Adipocyte (in vitro differentiated cells): ENCODE data around the gene PGBD5.
"Not testable (repeated sequence)": the region's sequence is repeated elsewhere in the genome, so short reads cannot be mapped to it uniquely, and the experiment has no call there.

Source experiments
- DNase-seq: peaks from one replicate; pipeline ENCODE4 v3.0.0-alpha.2; 2015; ENCODE audit warnings: low read depth
- H3K27me3 ChIP-seq: replicated peaks from 2 replicates; pipeline ENCODE4 v1.7.0; 2013; ENCODE audit warnings: mild to moderate bottlenecking, low read length, moderate library complexity; ENCODE audit not compliant: control insufficient read depth, insufficient read depth
- H3K36me3 ChIP-seq: 2 replicates; pipeline ENCODE4 v1.7.0; 2013; ENCODE audit warnings: low read length, mild to moderate bottlenecking, moderate library complexity; ENCODE audit not compliant: control insufficient read depth, insufficient read depth, severe bottlenecking
- H3K4me1 ChIP-seq: 2 replicates; pipeline ENCODE4 v1.7.0; 2013; ENCODE audit warnings: mild to moderate bottlenecking, low read length, moderate library complexity; ENCODE audit not compliant: control insufficient read depth, insufficient read depth
- H3K4me3 ChIP-seq: 2 replicates; pipeline ENCODE4 v1.7.0; 2013; ENCODE audit warnings: mild to moderate bottlenecking, low read length, moderate library complexity
- H3K9ac ChIP-seq: 2 replicates; pipeline ENCODE4 v1.7.0; 2013; ENCODE audit warnings: mild to moderate bottlenecking, low read length, moderate library complexity
- H3K9me3 ChIP-seq: 2 replicates; pipeline ENCODE4 v1.7.0; 2013; ENCODE audit warnings: mild to moderate bottlenecking, low read length, moderate library complexity; ENCODE audit not compliant: control insufficient read depth

PGBD5 gene

DNA sequence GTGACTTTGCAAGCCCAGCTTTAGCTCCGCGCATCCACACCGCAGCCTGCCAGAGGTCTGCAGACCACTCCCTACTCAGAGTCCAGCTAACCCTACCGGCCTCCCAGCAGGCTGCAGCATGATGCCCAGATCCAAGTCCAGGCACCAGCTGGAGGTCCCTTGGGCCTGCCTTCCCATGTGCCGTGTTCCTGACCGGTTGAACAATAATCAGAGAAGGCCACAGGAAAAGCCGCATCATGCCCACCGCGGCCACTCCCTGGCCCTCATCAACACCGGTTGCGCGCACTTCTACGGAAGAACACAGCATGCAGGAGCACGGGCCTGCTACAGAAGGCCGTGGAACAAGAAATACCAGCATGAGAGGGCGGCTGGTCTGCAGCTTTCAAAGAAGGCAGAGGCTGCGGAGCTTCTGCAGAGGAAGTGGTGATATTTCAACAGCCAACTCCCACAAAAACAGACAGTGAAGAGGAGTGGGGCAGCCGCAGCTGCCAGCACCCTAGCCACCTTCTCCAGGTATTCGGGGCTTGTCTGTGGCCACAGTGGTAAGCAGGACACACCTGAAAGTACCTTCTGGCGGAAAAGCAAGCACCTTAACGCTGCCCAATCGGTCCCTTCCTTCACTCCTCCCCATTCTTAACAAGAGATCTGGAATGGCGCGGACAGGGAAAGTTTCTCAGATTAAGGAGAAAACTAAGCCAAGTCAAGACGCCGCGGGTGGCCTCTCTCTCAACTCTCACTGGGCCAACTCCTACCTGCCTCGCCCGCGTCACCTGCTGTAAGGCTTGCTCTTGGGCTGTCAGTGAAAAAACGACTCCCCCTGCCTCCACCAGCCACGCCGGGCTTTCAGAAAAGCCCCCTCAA lies 1.5 kb downstream of the PGBD5 start:
- Histone ChIP-seq H3K9ac (no peak overlapping the region), H3K9me3 (peaks cover 2% of the 10 kb centered on the region), H3K36me3 (no peaks in the 10 kb centered on the region), H3K27me3 (peaks cover 47% of the 10 kb centered on the region), H3K4me1 (no peaks in the 10 kb centered on the region), H3K4me3 (no peak overlapping the region)
- DNase-seq: no peak

DNA sequence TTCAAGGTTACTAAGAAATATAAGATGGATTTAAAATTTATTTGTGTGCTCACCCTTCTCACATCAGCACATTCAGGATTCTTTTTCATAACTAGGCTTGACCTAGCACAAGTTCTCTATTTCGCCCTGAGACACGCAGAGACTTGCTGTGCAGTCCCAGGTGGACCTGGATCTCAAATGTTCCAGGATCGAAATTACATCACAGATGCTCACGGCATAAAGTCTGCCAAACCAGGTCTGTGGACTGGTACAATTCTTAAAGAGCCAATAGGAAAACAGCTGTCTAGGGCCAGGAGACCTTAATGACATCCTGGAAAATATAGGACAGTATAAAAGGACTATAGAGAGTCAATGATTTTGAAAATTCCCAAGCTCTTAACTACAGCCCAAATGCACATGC lies 2.2 kb downstream of the PGBD5 start:
- DNase-seq: no peak
- Histone ChIP-seq H3K36me3 (no peaks in the 10 kb centered on the region), H3K4me1 (no peaks in the 10 kb centered on the region), H3K9ac (no peak overlapping the region), H3K27me3 (peaks cover 50% of the 10 kb centered on the region), H3K9me3 (peaks cover 2% of the 10 kb centered on the region), H3K4me3 (no peak overlapping the region)

DNA sequence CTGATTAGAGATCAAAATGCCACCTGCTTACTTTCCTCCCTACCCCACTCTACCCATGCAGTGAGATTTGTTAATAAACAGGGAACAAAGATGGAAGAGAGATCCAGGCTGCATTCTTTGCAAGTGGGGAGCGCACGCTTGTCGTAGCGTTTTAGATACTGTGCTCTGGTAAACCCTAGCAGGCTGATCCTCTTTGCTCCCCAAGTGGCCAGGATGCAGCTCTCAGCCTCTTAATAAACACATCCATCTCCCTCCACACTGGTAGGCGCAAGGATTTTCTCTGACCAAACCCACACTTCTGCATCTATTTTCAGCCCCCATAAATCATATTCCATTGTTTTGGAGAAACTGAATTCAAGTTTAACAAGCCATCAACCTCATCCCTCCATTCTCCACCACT lies 2.9 kb downstream of the PGBD5 start:
- Histone ChIP-seq H3K36me3 (no peaks in the 10 kb centered on the region), H3K4me1 (no peaks in the 10 kb centered on the region), H3K27me3 (peaks cover 54% of the 10 kb centered on the region), H3K9me3 (peaks cover 2% of the 10 kb centered on the region), H3K4me3 (no peak overlapping the region), H3K9ac (no peak overlapping the region)
- DNase-seq: no peak

DNA sequence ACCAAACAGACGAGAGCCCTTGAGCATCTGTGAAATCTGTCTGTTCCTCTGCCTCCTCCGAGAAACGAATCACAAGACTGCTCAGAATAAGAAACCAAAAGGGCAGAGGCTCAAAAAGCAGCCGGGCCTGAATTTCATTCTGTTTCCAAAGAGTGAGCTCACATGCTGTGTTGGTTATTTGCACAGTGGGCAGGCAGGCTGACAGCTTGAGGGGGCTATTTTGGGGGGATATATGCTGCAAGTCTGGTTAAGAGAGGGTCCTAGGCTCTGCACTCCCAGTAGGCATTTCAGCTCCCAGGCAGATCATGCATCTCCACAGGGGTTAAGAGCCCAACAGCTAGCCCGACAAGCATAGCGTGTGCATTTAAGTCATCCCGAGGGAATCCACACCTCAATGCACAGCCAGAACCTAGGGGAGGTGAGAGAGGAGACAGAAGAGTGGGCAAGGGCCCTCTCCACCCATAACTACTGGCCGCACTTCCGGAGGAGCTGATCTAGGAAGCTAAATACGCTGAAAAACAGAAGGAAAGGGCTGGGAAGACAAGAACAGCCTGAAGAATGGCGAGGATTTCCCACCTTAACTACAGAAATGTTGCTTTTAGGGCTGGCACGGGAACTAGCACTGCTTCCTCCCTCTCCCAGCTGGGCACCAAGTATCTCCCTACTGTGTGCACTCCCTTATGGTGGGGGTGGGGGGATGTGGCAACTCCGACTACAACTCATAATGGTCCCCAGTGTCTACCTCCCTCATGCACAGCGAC lies 3.7 kb downstream of the PGBD5 start:
- H3K9me3 ChIP-seq: peaks cover 2% of the 10 kb centered on the region
- H3K36me3 ChIP-seq: no peaks in the 10 kb centered on the region
- no peak overlapping the region for H3K9ac ChIP-seq
- H3K27me3 ChIP-seq: peaks cover 48% of the 10 kb centered on the region
- DNase-seq: no peak
- H3K4me3 ChIP-seq: no peak overlapping the region
- no peaks in the 10 kb centered on the region for H3K4me1 ChIP-seq

DNA sequence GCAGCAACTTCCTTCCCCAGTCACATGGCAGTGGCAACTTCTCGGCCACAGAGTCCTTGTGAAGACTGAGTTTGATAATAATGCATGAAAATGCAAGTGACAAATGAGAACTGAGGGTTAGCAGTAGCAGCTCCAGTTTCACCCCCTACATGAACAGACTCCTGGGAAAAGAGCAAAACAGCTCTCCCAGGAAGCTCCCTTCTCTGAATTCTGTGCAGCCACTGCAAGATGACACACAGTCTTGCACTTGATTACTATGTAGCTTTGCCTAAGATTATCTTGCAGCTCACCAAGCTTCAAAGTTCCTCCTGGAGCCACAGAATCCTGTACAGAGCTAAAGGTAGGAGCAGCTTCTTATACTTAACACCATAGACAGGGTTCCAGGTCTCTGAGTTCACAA lies 4.7 kb downstream of the PGBD5 start:
- H3K9ac ChIP-seq: no peak overlapping the region
- H3K4me3 ChIP-seq: no peak overlapping the region
- peaks cover 47% of the 10 kb centered on the region for H3K27me3 ChIP-seq
- H3K9me3 ChIP-seq: peaks cover 2% of the 10 kb centered on the region
- no peaks in the 10 kb centered on the region for H3K36me3 ChIP-seq
- no peak for DNase-seq
- no peaks in the 10 kb centered on the region for H3K4me1 ChIP-seq

DNA sequence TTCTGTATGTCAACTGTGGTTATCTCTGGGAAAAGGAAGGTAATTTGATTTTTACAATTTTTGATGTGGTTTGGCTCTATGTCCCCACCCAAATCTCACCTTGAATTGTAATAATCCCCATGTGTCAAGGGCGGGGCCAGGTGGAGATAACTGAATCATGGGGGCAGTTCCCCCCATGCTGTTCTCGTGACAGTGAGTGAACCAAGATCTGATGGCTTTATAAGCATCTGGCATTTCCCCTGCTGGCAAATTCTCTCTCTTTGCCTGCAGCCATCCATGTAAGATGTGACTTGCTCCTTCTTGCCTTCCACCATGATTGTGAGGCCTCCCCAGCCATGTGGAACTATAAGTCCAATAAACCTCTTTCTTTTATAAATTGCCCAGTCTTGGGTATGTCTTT lies 5.8 kb downstream of the PGBD5 start:
- not testable (repeated sequence) for H3K9ac ChIP-seq, H3K36me3 ChIP-seq, H3K4me3 ChIP-seq, H3K9me3 ChIP-seq, H3K4me1 ChIP-seq, DNase-seq
- peaks cover 58% of the 10 kb centered on the region for H3K27me3 ChIP-seq

DNA sequence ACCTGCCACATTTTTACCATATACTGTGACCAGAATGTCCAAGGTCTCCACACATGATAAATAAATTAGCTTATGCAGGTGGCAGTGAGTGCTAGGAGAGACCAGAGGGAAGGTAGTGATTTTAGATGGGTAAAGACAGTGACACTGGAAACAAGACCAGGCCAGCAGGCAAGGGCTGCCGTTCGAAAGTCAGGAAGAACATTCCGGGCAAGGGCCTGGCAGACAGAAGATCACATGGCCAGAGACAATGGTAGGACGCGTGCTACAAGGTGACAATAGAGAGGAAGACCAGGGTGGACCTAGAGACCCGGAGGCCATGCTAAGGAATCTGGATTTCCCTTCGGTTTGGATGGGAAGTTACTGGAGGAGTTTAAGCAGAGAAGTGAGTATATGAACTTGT lies 9.7 kb downstream of the PGBD5 start:
- Histone ChIP-seq H3K27me3 (peaks cover 29% of the 10 kb centered on the region), H3K4me3 (no peak overlapping the region), H3K4me1 (no peaks in the 10 kb centered on the region), H3K9me3 (peaks cover 2% of the 10 kb centered on the region), H3K9ac (no peak overlapping the region), H3K36me3 (no peaks in the 10 kb centered on the region)
- DNase-seq: no peak

DNA sequence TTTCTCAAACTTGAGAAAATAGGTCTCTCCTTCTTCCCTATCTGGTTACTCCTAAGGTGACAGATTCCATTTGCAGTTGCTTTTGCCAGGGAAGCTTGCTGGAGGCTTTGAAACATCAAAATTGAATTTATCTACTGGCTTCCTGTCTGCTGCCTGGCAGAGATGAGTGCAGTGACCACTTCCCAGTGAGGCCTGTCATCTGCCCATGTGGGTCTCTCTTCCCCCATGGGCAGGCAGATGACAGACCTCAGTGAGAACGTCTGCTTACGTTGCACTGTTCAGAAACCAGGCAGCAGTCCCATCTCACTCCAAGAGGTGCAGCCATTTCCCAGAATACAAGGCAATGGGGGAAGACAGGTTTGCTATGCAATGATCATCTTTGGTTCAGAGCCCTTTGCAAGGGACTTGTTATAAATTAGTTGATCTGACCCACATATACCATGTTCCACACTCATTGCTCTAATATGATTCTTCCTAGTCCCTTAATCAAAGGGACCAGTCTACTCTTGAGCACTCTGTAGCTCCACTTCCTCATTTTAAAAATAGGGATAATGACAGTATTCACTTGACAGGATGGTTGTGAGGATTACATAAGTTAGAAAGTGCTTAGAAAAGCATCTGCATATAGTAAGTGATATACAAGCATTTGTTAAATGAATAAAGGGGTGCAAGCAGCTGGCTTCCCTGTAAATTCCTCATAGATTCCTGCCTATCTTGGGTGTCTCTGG lies 10.6 kb downstream of the PGBD5 start:
- H3K9ac ChIP-seq: no peak overlapping the region
- no peaks in the 10 kb centered on the region for H3K4me1 ChIP-seq
- no peaks in the 10 kb centered on the region for H3K36me3 ChIP-seq
- peaks cover 29% of the 10 kb centered on the region for H3K27me3 ChIP-seq
- no peak for DNase-seq
- peaks cover 2% of the 10 kb centered on the region for H3K9me3 ChIP-seq
- H3K4me3 ChIP-seq: no peak overlapping the region

DNA sequence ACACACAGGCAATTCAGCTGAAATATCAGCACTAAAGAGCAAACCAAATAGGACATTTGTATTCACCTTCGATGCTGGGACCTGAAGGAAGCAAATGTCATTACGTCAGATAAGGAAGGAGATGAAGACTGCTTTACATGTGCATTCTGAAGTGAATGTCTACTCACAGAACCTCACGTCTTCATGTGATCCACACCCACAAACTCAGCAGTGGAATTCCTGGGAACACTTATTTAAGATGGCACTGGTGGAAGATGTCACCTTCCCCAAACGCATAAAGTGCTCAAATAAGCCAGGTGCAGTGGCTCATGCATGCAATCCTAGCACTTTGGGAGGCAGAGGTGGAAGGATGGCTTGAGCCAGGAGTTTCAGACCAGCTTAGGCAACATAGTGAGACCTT lies 11.4 kb downstream of the PGBD5 start:
- Histone ChIP-seq H3K4me3 (no peak overlapping the region), H3K9ac (no peak overlapping the region), H3K9me3 (no peaks in the 10 kb centered on the region), H3K36me3 (no peaks in the 10 kb centered on the region), H3K4me1 (no peaks in the 10 kb centered on the region), H3K27me3 (peaks cover 29% of the 10 kb centered on the region)
- no peak for DNase-seq

DNA sequence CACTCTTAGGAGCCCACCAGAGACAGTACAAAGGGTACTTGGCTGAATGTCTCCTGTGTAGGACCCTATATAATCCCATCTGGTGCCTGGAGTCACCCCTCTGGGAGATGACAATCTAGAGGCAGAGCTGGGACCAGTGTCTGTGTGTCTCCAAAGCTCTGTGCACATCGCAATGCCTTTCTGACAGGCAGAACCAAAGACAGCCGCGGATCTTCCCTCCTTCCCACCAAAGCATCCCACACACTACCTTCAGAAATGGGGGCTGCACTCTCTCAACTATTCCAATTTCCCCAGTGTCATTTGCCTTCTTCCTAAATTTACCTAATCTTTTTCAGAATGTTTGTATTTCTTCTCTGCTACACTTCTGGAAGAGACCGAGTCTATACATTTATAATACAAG lies 12.0 kb downstream of the PGBD5 start:
- H3K4me3 ChIP-seq: no peak overlapping the region
- no peaks in the 10 kb centered on the region for H3K4me1 ChIP-seq
- H3K9me3 ChIP-seq: no peaks in the 10 kb centered on the region
- no peaks in the 10 kb centered on the region for H3K36me3 ChIP-seq
- peaks cover 27% of the 10 kb centered on the region for H3K27me3 ChIP-seq
- DNase-seq: no peak
- no peak overlapping the region for H3K9ac ChIP-seq

DNA sequence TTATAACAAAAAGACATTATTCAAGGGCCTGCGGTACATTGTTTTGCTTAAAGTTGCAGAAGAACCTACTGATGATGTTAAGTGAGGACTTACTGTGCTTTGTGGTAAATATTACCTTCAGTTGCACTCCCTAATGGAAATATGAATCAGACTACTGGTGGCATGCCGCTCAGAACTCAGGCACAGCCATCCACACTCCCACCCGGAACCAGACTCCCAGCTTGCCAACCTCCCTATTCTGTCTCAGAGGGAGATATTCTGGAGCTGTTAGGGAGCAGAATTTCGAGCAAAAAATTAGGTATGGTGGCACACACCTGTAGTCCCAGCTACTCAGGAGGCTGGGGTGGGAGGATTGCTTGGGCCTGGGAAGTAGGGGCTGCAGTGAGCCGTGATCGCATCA lies 13.1 kb downstream of the PGBD5 start:
- Histone ChIP-seq H3K4me3 (no peak overlapping the region), H3K36me3 (no peaks in the 10 kb centered on the region), H3K27me3 (peaks cover 19% of the 10 kb centered on the region), H3K9ac (no peak overlapping the region), H3K4me1 (no peaks in the 10 kb centered on the region), H3K9me3 (no peaks in the 10 kb centered on the region)
- DNase-seq: no peak
